Cortex of kidney (tissue), 1 donor: ENCODE data around the gene LRMDA.

Experiments used
- DNase-seq: peaks from one replicate; lab custom pipeline; 2025; lab: John Stamatoyannopoulos, UW

LRMDA gene

DNA sequence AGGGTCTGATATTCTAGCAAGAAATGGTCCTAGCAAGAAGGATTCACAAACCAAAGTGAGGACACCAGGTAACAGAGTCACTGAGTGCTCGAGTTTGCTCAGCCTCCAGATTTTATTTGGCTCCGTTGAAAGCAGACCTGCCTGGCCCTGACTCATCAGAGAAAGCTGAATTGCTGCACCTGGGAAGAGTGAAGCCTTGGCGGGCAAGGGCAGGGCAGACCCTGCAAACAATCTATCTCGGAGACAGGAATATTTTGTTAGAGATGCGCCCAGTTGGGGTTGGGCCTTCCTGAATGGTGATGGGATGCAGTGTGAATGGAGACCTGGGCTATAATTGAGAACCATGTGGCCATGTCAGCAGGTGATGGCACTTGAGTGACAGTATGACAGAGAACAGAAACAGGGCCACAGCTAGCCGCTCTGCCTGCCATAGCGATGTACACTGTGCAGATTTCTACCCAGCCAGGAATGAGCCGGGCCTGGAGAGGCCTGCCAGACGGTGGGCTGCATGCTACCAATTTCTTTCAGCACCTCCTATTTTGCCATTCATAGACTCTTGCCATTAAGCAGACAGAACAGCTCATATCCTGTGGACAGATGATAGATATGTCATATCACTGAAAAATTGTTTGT is 744.2 kb downstream of the LRMDA start:
- no peak for DNase-seq

DNA sequence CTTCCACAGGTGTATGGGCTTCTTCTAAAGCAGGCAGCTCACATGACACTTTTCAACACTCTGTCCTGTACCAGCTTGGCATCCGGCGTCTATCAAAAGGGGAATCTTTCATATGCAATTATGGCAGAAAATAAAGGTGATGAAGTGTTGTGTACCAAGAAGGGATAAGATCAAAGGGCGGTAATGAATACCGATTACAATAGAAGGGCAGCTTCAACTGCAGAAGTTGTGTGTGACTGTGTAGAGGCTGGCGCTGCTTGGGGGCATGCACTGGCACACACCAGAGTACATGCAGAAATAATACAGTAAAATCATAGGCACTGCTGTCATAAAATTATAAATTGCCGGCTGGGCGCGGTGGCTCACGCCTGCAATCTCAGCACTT is 744.7 kb downstream of the LRMDA start:
- DNase-seq: no peak

DNA sequence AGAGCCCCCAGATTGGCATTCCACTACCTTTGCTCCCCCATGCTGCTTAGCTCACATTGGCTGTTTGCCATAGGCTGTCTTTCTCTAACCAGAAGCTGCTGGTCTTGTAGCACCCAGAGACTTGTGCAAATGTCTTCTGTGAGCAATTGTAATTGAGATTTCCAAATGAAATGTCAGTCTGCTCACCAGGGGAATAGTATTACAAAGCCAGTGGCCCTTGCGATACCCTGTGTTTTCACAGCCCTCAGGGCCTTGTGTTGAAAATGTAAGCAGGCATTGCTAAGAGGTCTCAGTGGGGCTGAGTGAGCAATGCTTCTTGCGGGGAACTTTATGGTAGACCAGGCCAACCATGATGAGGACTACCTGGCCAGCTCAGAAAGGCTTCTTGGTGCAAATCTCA is 746.5 kb downstream of the LRMDA start:
- DNase-seq: no peak

DNA sequence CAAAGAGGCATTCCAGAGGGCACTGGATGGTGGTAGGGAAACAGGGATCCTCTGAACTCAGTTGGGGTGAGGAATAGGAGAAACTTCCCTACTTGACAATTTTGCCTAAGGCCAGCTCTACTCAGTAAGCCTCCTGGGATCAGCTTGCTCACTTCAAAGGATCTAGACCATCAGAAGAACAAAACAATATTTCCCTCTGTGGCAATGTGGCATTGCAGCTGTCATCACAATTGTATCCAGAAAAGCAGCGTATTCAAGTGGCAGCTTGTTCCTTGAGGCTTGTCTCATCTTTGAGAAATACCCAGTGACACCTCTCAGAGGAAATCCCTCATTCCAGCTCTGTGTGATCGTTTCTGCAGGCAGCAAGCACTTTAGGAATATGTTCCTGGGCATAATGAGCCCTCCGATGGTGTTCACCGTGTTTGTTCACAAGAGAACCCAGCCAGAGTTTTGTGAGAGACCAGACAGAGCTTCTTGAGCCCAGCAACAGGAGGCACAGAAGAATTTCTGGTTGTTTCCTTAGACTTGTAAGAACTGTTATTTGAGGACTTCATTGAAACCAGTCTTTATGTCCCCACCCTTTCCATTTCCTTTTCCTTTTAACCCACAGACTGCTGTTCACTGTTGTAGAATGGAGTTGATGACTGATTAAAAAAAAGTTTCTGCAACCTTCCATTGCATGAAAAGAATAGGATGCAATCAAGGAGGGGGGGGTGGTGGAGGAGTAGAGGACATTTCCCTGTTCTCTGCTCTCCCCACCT is 747.3 kb downstream of the LRMDA start:
- DNase-seq: no peak

DNA sequence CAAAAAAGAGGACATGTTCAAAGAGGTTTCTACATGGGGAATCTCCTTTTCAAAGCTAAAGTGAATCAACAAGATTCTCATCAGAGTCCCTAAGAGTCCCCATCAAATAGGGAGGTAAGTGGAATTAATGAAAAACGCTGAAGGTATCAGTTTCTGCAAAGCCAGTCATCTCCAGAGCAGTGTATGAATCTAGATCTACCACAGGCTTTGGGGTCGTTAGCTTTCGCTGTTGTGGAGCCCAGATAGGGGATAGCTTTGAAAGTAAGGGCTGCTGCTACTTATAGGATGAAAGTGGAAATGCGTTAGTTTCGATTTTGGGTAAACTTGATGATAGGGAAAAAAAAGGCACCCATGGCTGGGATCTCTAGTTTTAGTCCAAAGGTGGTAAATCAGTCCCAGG is 748.4 kb downstream of the LRMDA start:
- no peak for DNase-seq

DNA sequence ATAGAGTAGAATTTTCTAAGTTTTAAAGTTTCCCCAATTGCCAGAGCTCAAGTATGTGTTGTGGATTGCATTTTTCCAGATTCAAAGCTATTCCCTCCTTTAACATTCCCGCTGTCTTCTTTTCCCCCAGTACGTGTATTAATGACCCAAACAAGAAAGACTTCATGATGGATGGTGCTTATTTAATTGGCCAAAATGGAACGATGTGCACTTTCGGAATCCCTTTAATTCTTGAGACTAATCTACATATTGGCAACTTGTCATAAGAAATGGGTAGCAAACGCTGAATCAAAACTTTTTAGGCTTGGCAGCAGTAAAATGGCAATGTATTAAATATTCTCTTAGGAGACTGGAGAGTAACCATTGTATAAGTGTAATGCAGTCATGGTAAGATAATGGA is 753.2 kb downstream of the LRMDA start:
- DNase-seq: no peak

DNA sequence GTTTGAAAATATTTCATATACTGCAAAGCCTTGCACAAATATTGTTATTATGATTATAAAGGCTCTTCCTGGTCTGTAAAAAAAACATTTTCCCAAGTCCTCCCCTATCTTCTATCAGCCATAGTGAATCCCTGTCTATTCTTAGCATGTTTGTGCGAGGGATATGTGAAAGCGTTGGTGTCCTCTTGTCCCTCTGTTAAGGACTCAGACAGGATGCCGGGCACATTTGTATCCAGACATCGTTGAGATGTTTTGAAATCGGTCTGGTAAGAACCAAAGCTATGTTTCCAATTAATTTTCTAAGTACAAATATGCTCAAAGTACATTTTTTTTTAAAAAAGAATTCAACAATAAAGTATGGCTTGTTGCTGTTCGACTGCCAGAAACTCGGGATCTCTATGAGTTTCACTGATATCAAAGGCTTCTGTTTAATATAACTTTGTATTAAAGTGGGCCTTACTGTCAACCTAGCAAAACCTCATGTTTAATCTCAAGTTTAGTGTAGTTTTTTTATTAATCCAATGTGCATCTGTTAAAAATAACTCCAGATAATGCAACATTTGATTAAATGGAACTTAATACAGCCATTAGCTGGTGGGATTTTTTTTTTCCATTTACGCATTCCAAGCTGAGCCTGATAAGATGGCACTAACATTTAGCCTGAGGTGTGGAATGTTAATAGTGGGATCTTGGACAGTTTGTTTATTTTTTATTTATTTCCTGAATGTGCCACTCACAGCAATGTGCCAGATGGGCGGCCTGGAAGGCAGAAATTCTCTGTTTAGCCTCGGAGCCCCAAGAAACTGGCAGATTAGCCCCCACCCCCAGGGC is 754.3 kb downstream of the LRMDA start:
- no peak for DNase-seq

DNA sequence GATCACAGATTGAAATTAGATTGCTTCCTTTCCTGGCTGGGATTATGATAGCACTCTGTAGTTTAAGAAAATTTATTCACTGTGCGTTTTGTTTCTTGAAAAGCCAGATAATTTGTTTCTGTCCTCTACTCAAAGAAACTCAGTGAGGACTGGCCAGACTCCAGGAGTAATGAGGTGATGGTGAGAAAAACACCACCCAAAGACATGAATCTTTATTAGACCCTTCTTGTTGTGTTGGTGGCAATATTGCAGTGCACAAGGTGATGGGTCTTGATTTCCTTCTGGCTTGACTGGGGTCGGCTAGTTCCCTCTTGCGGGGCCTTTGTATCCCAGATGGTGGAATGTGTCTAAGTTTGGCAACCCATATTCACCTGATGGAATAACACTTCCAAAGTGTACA is 756.8 kb downstream of the LRMDA start:
- no peak for DNase-seq

DNA sequence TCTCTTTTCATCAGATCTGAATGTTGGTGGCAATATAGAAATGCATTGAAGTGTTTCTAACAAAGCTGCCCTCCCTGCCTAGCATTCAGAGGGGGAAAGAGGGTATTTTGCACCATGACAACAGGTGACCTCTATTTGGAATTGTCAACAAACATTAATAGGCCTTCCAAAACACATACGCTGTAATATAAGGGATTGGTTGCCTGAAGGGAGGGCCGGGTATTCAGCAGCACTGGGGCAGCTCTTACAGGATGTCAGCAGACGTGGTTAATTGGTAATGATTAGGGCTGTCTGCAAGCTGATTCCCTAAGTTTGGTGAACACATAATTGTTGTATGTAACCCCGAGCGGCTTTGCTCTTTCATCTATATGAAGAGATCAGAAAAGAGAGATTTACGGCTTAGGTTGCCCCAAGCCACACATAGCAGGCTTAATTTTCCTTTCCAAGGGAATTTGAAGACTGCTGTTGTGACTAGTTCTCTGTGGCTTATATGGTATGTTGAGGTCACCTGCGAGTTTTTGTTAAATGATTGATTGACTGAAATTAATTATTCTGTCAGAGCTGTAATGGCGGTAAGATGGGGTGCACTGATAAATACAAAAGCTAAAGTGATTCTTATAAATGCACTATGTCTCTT is 759.3 kb downstream of the LRMDA start:
- DNase-seq: no peak

DNA sequence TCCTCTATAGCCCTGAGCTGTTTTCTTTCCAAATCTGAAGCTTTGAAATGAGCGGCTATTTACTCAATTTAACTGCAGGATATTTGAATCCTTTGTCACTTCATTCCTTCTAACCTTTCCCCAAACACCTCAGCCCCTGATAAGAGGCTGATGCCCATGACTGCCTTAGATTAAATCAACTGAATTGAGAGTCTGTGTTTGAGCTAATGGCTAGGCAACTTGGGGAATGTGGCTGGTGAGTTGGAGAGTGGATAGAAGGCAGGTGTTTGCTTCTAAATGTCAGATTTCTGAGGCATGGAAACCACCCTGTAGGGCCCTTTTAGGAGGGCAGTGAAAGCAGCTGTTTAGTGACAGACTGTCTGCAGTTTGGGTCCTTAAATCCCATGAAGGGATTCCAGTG is 759.9 kb downstream of the LRMDA start:
- no peak for DNase-seq

DNA sequence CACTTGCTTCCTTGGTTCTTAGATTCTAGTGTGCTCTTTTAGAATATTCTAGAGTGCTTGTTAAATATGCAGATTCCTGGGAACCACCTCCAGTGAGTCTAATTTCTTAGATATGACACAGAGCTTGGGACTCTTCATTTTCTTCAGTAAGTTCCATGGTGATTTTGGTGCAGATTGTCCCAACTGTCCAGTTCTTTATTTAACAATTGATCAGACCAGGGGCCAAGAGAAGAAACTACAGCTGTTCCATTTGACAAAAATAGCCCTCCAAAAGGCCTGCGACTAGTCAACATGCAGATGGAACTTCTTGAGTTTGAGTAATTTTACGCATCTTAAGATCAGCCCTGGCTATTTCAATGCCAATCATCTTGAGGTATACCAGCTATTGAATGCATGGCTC is 760.7 kb downstream of the LRMDA start:
- no peak for DNase-seq

DNA sequence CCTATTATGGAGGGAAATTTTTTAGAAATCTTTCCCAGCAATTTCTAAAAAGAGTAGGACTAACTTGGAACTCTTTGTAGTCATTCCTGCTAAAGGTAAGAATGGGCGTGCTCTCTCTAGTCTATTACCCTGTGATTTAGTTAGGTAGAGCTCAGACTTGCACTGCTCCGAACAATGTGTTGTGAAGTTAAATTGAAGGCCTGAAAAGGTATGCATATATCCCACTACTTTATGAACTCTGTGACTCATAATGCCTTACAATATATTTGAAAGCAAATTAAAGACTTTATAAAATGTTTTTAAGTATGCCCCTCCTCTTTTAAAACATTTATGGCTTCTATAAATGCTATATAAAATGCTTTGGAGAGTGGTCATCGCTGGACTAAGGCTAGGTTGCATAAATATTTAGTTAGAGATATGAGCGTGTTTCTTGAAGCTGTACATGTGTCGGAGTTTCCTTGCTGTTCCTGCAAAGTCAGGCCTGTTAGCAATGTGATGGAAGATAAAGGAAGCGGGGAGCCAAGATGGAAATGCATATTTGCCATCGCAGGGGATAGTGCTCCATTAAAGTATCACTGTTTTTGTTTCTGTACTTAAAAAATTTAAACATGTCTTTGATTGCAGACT is 761.4 kb downstream of the LRMDA start:
- no peak for DNase-seq

DNA sequence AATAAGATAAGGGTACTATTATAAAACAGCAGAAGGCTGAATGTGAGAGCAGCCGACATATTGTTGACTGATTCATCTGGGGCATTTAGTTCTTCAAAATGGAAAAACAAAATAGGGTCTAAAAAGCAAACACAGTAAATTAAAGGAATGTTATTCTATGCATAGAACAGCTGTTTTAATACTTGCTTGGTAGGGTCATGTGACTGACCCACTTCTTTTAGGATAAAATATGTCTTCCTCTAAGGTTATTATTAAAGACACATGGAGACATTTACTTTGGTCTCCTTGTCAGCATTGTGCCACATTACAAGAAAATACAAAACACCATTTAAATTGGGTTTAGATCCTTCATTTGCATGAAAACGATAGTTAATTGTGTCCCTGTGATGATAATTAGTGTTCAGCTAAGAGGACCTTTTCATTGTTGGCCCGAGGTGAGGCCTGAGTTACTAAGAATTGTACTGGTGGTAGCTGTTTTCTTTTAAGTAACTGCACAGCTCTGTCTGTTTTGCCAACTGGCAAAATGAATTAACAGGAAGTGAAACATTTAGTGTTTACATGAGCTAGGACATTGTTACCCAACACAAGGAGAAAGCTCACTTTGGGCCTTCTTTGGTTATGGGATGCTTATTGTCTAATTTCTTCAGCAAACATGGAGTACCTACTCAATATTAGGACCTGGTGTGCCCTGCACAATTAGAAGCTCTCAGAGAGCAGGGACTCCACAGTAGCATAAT is 764.4 kb downstream of the LRMDA start:
- no peak for DNase-seq

DNA sequence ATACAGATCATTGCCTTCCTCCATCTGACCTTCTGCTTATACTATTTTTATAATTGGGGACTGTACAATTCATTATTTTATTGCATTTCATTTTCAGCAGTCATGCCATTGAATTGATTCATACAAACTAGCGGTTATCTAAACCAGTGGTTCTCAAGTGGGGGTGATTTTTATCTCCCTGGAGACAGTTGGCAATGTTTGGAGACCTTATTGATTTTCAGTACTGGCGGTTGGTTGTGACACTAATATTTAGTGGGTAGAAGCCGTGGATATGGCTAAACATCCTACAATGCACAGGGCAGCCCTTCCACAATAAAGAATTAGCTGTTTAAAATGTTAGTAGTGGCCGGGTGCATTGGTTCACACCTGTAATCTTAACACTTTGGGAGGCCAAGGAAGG is 765.9 kb downstream of the LRMDA start:
- DNase-seq: no peak

DNA sequence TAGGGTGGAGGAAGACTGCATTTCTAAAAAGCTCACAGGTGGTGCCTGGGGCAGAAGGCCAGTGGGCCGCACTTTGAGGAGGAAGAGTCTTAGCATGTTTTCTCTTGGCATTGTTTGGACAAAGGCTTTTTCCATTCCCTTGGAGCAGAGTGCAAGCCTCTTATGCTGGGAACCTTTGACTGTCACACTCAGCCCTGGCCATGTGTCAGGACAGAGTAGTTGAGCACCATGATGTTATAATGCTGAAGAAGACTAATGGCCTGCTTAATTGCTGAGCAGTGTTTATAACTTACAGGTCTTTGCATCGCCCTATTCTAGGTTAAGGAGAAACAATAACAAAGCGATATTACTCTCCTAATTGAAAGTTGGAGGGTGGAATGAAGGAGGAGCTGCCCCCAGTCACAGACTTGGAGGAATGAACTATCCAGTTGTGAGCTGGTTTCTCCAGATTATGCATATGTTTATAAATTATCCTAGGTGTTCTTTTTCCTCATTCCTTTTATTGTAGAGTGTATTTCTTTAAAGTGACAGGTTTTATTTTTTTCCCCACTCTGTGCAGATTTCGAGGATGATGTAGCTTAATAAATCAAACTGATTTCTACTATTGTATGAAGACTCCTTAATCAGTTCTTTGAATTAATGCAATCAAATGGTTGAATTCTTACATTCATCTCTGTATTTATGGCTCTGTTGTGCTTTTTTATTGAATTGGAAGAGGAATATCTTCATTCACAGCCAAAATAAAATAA is 767.0 kb downstream of the LRMDA start:
- DNase-seq: no peak

DNA sequence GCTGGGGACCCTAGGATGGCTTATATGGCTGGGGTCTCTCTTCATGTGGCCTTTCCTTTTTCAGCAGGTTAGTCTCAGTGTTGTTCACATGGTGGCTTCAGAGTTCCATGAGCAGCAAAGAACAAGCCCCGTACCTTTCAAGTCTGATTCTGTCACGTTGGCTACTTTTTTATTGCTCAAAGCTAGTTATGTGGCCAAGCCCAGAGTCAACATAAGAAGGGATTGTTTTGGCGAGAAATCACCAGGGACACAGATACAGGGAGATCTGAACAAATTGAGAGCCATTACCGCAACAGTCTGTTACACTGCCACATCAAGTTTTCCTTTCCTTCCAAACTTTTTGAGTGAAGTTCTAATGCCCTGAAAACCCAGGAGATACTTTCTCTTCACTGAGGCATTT is 770.5 kb downstream of the LRMDA start:
- no peak for DNase-seq

DNA sequence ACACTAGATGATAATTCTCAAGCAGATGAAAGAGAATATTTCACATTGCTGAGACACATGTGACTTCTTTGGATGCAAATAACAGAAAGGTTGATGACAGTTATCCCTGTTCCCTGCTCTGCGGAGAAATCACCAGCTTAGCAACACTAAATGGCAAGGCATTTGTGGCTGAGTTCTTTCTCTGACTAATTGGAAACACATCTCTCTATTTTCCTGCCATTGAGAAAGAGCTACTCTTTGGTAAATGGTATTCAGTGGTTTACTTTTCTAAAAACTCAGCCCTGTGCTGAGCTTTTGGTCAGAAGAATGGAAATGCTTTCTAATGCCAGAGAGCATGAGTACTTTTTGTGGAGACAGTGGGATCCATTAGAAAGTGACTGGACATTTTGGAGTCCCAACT is 771.4 kb downstream of the LRMDA start:
- no peak for DNase-seq

DNA sequence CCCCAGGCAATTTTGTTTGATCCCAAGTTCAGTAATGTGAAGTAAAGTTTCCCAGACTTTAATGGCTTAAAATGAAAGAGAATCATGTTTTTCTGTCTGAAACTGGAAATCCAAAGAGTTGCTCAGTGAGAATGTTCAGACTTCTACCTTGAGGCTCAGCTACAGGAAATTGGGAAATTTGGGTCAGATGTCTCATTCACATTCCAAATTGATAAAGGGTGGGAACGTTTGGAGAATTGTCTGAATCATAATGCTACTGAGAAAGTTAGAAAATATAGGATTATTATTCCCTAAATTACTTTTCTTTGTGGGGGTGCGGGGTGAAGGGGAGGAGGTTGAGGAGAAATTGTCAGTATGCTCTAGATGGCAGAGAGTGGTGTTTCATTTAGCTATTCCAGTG is 773.9 kb downstream of the LRMDA start:
- no peak for DNase-seq

DNA sequence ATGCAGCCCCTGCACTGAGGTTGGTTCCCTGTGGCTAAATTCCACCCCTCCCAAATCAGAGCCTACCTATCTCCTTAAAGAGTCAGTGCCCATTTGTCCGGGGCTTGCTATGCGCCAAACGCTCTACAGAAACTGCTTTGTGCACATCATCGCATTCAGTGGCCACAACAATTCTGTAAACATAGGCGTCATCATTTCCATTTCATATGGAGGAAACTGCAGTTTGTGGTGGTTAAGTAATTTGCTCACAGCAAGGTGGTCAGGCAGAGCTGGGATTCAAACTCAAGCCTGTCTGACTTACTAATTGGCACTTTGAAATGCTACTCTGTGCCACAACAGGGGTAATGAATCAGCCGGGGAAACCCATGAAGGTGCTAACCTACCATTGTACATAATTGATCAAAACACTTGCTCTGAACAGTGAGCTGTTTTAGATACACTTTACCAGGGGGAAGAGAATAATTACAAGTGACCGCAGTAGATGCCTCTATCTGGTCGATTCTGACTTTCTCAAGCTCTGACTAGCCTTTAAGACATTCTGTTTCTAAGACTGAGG is 775.5 kb downstream of the LRMDA start:
- DNase-seq: no peak

DNA sequence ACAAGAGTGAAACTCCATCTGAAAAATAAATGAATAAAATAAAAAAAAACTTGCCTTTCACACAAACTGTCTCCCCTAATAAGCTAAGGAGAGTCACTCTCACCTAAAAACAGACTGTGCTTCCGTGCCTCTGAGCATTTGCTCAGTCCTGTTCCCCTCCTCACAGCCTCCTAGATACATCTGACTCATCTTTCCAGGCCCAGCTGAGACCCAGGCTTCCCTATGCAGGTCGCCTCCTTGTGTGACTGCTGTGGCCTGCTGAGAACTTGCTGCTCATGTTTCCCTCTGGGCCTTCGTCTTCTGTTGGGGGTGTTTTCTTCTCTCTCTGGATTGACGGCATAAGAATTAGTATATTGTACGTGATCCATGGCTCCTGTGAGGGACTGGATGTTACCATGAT is 777.7 kb downstream of the LRMDA start:
- no peak for DNase-seq
